SK-N-DZ (cell line): ENCODE data around the gene LTB4R.

Experiments used
- DNase-seq: peaks from one replicate; pipeline ENCODE4 v3.0.0-alpha.2; 2015; ENCODE audit warnings: low spot score
- small RNA-seq, 2 experiments: library from RNA; depleted of rRNA; stranded (forward); fragments of <200 nt; gene quantifications; one replicate each; pipeline ENCODE3, GENCODE V24; 2014

Gene LTB4R

GRCh38 chr14:24366721-24367513 is 55.6 kb downstream of the LTB4R start:
- DNase-seq, result peak; percentile 98

Small RNAs within 50 kb of the gene (small RNA-seq; reads per million reads assigned to genes)
- 0 reads per million in 2 experiments for gene RF00026
